Keratinocyte (primary cell): Measurements from ENCODE around the gene RELL2. TPM values are rescaled to one million over a fixed set of nuclear protein-coding genes. Genes with fewer than 3 reads are reported as not detected.
A peak's percentile ranks its signal among the peaks of the same experiment; 100 is the strongest.

Experiments used
- DNase-seq: peaks from one replicate; pipeline ENCODE4 v3.0.0-alpha.2; 2011; ENCODE audit warnings: low read depth, missing footprints, low spot score
- FAIRE-seq: peaks from 2 replicates; lab custom pipeline; 2011; peaks lifted over from hg19 to GRCh38; lab: Jason Lieb, UNC
- H2AFZ ChIP-seq: 2 replicates; pipeline ENCODE4 v1.6.0; 2012; ENCODE audit warnings: low read length, control low read depth, inconsistent platforms; ENCODE audit not compliant: control insufficient read depth
- H3K27ac ChIP-seq: 2 replicates; pipeline ENCODE4 v1.5.1; 2011; ENCODE audit warnings: low read length; ENCODE audit not compliant: control insufficient read depth, insufficient read depth
- H3K27me3 ChIP-seq: 3 replicates; pipeline ENCODE4 v1.6.0; 2011; ENCODE audit warnings: low read length; ENCODE audit not compliant: control insufficient read depth, insufficient read depth; ENCODE audit errors: extremely low read depth
- H3K36me3 ChIP-seq, 2 experiments: 2 replicates in 1 of 2; 3 replicates in 1 of 2; pipeline ENCODE4 v1.5.1; 2011; ENCODE audit warnings: low read length in 2 of 2, mild to moderate bottlenecking in 1 of 2; ENCODE audit not compliant: control insufficient read depth in 2 of 2, insufficient read depth in 2 of 2; ENCODE audit errors: extremely low read depth in 1 of 2
- H3K4me1 ChIP-seq: 3 replicates; pipeline ENCODE4 v1.5.1; 2011; ENCODE audit warnings: low read length; ENCODE audit not compliant: control insufficient read depth, insufficient read depth; ENCODE audit errors: extremely low read depth
- H3K4me2 ChIP-seq: 3 replicates; pipeline ENCODE4 v1.6.0; 2011; ENCODE audit warnings: low read depth, low read length; ENCODE audit not compliant: control insufficient read depth, insufficient read depth; ENCODE audit errors: extremely low read depth
- H3K4me3 ChIP-seq, 3 experiments: fragments of 200-600 bp in 1 of 3; sonication (generic) in 1 of 3; 2 replicates in 2 of 3; 3 replicates in 1 of 3; pipeline ENCODE4 v1.5.1; 2011 to 2016; ENCODE audit warnings: low read length in 3 of 3, mild to moderate bottlenecking in 3 of 3, control low read depth in 2 of 3, inconsistent platforms in 1 of 3, low read depth in 1 of 3, mixed read lengths in 1 of 3, mixed run types in 1 of 3, moderate library complexity in 1 of 3; ENCODE audit not compliant: control insufficient read depth in 2 of 3, insufficient read depth in 2 of 3; ENCODE audit errors: extremely low read depth in 1 of 3
- H3K79me2 ChIP-seq: 2 replicates; pipeline ENCODE4 v1.6.0; 2012; ENCODE audit warnings: low read length; ENCODE audit not compliant: control insufficient read depth, insufficient read depth
- H3K9ac ChIP-seq: 3 replicates; pipeline ENCODE4 v1.6.0; 2011; ENCODE audit warnings: low read length; ENCODE audit not compliant: control insufficient read depth, insufficient read depth; ENCODE audit errors: extremely low read depth
- H3K9me1 ChIP-seq: 3 replicates; pipeline ENCODE4 v1.6.0; 2011; ENCODE audit warnings: low read length; ENCODE audit not compliant: control insufficient read depth, insufficient read depth; ENCODE audit errors: extremely low read depth
- H3K9me3 ChIP-seq: 2 replicates; pipeline ENCODE4 v1.5.1; 2012; ENCODE audit warnings: low read depth, low read length; ENCODE audit not compliant: control insufficient read depth
- H4K20me1 ChIP-seq: 3 replicates; pipeline ENCODE4 v1.6.0; 2011; ENCODE audit warnings: low read length; ENCODE audit not compliant: control insufficient read depth, insufficient read depth; ENCODE audit errors: extremely low read depth
- EZH2 ChIP-seq: IDR thresholded peaks from one replicate; pipeline ENCODE4 v1.6.1; 2012; ENCODE audit warnings: inconsistent platforms, mild to moderate bottlenecking, low read length, moderate library complexity
- dilution Hi-C: fragments of 300-500 bp; cut with MboI; formaldehyde crosslinking; loops from one replicate; pipeline ENCODE4 v1.7.0; 2020; ENCODE audit warnings: low sequenced_read_pairs; ENCODE audit not compliant: extremely low pct_ligation_motif_present
- polyA plus RNA-seq, 5 experiments: library from polyadenylated mRNA; depleted of rRNA in 3 of 5; stranded (reverse) in 3 of 5; stranded (forward) in 1 of 5; unstranded in 1 of 5; fragments of >200 nt; gene quantifications; 1 replicate in 1 of 5; 2 replicates in 3 of 5; 3 replicates in 1 of 5; pipeline versions ENCODE4 v1.2.1 to v1.2.3, GENCODE V29; 2011 to 2012; ENCODE audit warnings: missing spikeins in 2 of 5, low read depth in 1 of 5, low replicate concordance in 1 of 5
- TF ChIP-seq, protein P1 (sequence below), 3 experiments: IDR thresholded peaks in 1 of 3; conservative IDR thresholded peaks in 1 of 3; optimal IDR thresholded peaks in 1 of 3; 2 replicates in 2 of 3; 3 replicates in 1 of 3; pipeline versions ENCODE3 to v1.5.1; 2011; ENCODE audit warnings: low read length in 3 of 3, mild to moderate bottlenecking in 3 of 3, moderate library complexity in 2 of 3, control low read depth in 1 of 3, inconsistent platforms in 1 of 3; ENCODE audit not compliant: insufficient read depth in 2 of 3; ENCODE audit errors: extremely low read depth in 1 of 3

The RELL2 gene
- polyA plus RNA-seq, 1 donor (not counting 4 experiments of a cell fraction or from before 2014, with no cell fraction given) = 8.9 TPM

DNA sequence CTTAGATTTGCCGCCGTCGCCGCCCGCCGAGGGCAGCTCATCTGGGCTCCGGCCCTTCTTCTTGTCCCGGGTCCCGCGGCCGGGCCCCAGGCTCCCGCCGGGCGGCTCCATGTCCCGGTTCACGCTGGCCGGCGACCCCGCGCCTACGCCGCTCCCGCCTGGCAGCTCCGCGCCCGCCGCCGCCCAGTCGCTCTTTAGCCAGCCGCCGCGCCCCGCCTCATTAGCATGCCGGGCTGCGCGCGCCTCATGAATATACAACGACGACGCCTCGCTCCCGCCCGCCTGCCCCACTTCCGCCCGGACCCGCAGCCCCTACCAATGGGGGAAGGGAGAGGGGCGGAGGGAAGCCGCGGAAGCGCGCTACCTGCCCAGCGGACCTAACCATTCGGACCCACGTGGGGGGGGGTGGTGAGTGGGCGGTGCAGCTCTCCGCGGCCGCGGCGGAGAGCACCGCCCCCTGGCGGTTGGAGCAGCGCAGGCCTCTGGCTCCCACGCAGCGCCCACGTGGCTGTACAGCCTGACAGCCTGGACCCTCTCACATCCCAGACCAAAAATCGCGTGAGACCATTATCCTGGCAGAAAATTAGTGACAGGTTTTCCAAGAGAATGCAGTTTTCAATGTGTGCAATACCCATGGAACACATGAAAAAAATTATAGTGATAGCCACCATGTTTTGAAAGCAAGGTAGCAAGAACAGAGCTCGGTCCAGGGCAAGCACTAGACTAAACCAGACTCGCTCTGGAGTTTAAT lies 17.8 kb upstream of the RELL2 start, which contains the start of gene DIAPH1:
Gene DIAPH1 (minus strand): TSS at position 197 of the 751 bp plus-strand sequence. CDS start 86 bp downstream, at position 111.
- Histone ChIP-seq H2AFZ (peak within 1 kb of the TSS; percentile 80), H3K36me3 (peaks cover 10 to 27% of the 10 kb centered on the region in 2 experiments), H3K4me1 (peaks cover 22% of the 10 kb centered on the region), H3K9me3 (no peaks in the 10 kb centered on the region), H3K4me3 (peak within 1 kb of the TSS; percentile 76 to 91 (median 83)), H3K27me3 (no peaks in the 10 kb centered on the region), H3K79me2 (peaks cover 45% of the 10 kb centered on the region), H3K9ac (peak within 1 kb of the TSS; percentile 93), H3K9me1 (no peaks in the 10 kb centered on the region), H3K4me2 (peak within 1 kb of the TSS; percentile 92), H4K20me1 (peaks cover 6% of the 10 kb centered on the region), H3K27ac (peak within 1 kb of the TSS; percentile 83)
- dilution Hi-C loops = no loop called here
- peak; percentile 70 for DNase-seq
- TF ChIP-seq, protein P1, sequence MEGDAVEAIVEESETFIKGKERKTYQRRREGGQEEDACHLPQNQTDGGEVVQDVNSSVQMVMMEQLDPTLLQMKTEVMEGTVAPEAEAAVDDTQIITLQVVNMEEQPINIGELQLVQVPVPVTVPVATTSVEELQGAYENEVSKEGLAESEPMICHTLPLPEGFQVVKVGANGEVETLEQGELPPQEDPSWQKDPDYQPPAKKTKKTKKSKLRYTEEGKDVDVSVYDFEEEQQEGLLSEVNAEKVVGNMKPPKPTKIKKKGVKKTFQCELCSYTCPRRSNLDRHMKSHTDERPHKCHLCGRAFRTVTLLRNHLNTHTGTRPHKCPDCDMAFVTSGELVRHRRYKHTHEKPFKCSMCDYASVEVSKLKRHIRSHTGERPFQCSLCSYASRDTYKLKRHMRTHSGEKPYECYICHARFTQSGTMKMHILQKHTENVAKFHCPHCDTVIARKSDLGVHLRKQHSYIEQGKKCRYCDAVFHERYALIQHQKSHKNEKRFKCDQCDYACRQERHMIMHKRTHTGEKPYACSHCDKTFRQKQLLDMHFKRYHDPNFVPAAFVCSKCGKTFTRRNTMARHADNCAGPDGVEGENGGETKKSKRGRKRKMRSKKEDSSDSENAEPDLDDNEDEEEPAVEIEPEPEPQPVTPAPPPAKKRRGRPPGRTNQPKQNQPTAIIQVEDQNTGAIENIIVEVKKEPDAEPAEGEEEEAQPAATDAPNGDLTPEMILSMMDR (optimal IDR thresholded peaks at IDR 0.05 in 1 of 3, IDR thresholded peaks at IDR 0.05 in 1 of 3, conservative IDR thresholded peaks at IDR 0.05 in 1 of 3; ENCODE audit: extremely low read depth in 1 of 3, insufficient read depth in 2 of 3, low read length in 3 of 3) = peak; percentile 89 to 99 (median 90)
- TF ChIP-seq EZH2 = no peak
- FAIRE-seq = peak; percentile 34

DNA sequence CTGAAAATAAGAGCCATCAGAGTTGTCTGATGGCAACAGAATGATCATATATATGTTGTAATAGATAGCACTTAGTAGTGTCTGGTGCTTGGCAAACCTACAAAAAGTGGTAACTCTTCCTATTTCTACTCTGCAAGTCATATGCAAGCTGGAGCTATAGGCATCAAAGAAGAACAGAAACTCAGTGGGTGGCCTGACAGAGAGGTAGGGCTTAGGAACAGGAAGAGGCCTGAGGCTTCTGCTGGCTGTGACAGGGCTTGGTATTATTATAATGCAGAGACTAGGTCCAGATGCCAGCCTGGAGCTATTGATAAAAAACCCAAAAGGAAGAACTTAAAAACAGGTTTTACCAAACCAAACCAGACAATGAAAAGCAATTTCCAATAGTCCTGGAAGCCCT lies 13.6 kb upstream of the RELL2 start:
- no peak overlapping the region for H3K9ac ChIP-seq
- peaks cover 5% of the 10 kb centered on the region for H3K79me2 ChIP-seq
- no peaks in the 10 kb centered on the region for H3K9me1 ChIP-seq
- no peak overlapping the region for H2AFZ ChIP-seq
- no peak overlapping the region for H3K27ac ChIP-seq
- H3K27me3 ChIP-seq = no peaks in the 10 kb centered on the region
- TF ChIP-seq, protein P1 (optimal IDR thresholded peaks at IDR 0.05 in 1 of 3, IDR thresholded peaks at IDR 0.05 in 1 of 3, conservative IDR thresholded peaks at IDR 0.05 in 1 of 3; ENCODE audit: extremely low read depth in 1 of 3, insufficient read depth in 2 of 3, low read length in 3 of 3) = no peak
- no peak overlapping the region for H3K4me3 ChIP-seq
- FAIRE-seq = no peak
- dilution Hi-C loops = no loop called here
- DNase-seq = no peak
- H4K20me1 ChIP-seq = no peaks in the 10 kb centered on the region
- H3K4me1 ChIP-seq = peaks cover 5% of the 10 kb centered on the region
- no peak overlapping the region for H3K4me2 ChIP-seq
- H3K9me3 ChIP-seq = no peaks in the 10 kb centered on the region
- H3K36me3 ChIP-seq = peaks cover 29 to 38% of the 10 kb centered on the region in 2 experiments
